ENCODE data around the gene PAF1. TPM values are rescaled to one million over a fixed set of nuclear protein-coding genes. Genes with fewer than 3 reads are reported as not detected.

The PAF1 gene
- total and polyA plus RNA-seq, 2 of the 13 experiments (the other 11 are each of a cell fraction or from before 2014, with no cell fraction given): 30.2 to 31.1 TPM

GRCh38 chr19:39435499-39436349 is 44.8 kb upstream of the PAF1 start, which contains the start of gene RPS16 (continued):
- TF ChIP-seq ATF4 (CRISPR knock-in tag; IDR thresholded peaks at IDR 0.05) (peak in 1 of 2 experiments; percentile 74; a peak in 2 of 4 replicates), ZNF382 (CRISPR knock-in tag; IDR thresholded peaks at IDR 0.05; ENCODE audit: borderline replicate concordance) (no peak), PATZ1 (CRISPR knock-in tag; IDR thresholded peaks at IDR 0.05) (peak; percentile 33), ZNF737 (CRISPR knock-in tag; IDR thresholded peaks at IDR 0.05; ENCODE audit: borderline replicate concordance) (no peak), GMEB1 (CRISPR knock-in tag; IDR thresholded peaks at IDR 0.05; ENCODE audit: borderline replicate concordance) (peak; percentile 87), SETDB1 (CRISPR knock-in tag; IDR thresholded peaks at IDR 0.05; ENCODE audit: borderline replicate concordance) (no peak), HMG20B (CRISPR knock-in tag; conservative IDR thresholded peaks at IDR 0.05) (no peak), ARID3A (IDR thresholded peaks at IDR 0.05; ENCODE audit: low read depth, low read length) (no peak), ZNF34 (CRISPR knock-in tag; IDR thresholded peaks at IDR 0.05; ENCODE audit: borderline replicate concordance) (peak; percentile 97), HOXA5 (CRISPR knock-in tag; IDR thresholded peaks at IDR 0.05) (peak; percentile 84; the same call in 1 of the 2 replicates), ZNF230 (CRISPR knock-in tag; IDR thresholded peaks at IDR 0.05) (peak; percentile 95), ZNF768 (CRISPR knock-in tag; IDR thresholded peaks at IDR 0.05) (peak; percentile 85; the same call in 1 of the 2 replicates), CSRNP2 (CRISPR knock-in tag; conservative IDR thresholded peaks at IDR 0.05; ENCODE audit: low read depth) (peak; percentile 62; the same call in 1 of the 2 replicates), ATF7 (IDR thresholded peaks at IDR 0.05) (no peak), ATF7 (CRISPR knock-in tag; IDR thresholded peaks at IDR 0.05) (peak; percentile 68), ISX (CRISPR knock-in tag; conservative IDR thresholded peaks at IDR 0.05) (no peak), U2AF1 (optimal IDR thresholded peaks at IDR 0.05; ENCODE audit: low read depth, low read length) (no peak)

All from HepG2 (cell line).